ENCODE data around the gene ACBD4. TPM values are rescaled to one million over a fixed set of nuclear protein-coding genes. Genes with fewer than 3 reads are reported as not detected.

ACBD4 gene
- total RNA-seq, 1 donor from 2014 or later, result 11.5 TPM

- H3K4me3 Mint-ChIP-seq, result no peak overlapping the region
Observed at GRCh38 chr17:45117848-45118646, 17.4 kb upstream of the ACBD4 start.

GRCh38 chr17:45118691-45119090 is 16.8 kb upstream of the ACBD4 start:
- Mint-ChIP-seq H3K27ac (no peak overlapping the region), H3K9me3 (no peaks in the 10 kb centered on the region), H3K4me3 (no peak overlapping the region), H3K36me3 (no peaks in the 10 kb centered on the region), H3K27me3 (no peaks in the 10 kb centered on the region), H3K4me1 (ENCODE audit: unreplicated experiment) (peaks cover 14% of the 10 kb centered on the region)
- no peak for DNase-seq (ENCODE audit: extremely low spot score, unreplicated experiment)
- no peak for TF ChIP-seq CTCF (conservative IDR thresholded peaks at IDR 0.05)

More at GRCh38 chr17:45117848-45118646, 17.4 kb upstream of the ACBD4 start:
- peaks cover 10% of the 10 kb centered on the region for H3K4me1 Mint-ChIP-seq (ENCODE audit: unreplicated experiment)
- no peak for TF ChIP-seq CTCF (conservative IDR thresholded peaks at IDR 0.05)
- no peaks in the 10 kb centered on the region for H3K36me3 Mint-ChIP-seq
- H3K27me3 Mint-ChIP-seq, result no peaks in the 10 kb centered on the region
- no peak for DNase-seq (ENCODE audit: extremely low spot score, unreplicated experiment)
- no peak overlapping the region for H3K27ac Mint-ChIP-seq
- no peaks in the 10 kb centered on the region for H3K9me3 Mint-ChIP-seq

- Mint-ChIP-seq H3K36me3 (no peaks in the 10 kb centered on the region), H3K4me3 (no peak overlapping the region), H3K27me3 (no peaks in the 10 kb centered on the region), H3K4me1 (ENCODE audit: unreplicated experiment) (peaks cover 18% of the 10 kb centered on the region), H3K27ac (no peak overlapping the region), H3K9me3 (no peaks in the 10 kb centered on the region)
- no peak for DNase-seq (ENCODE audit: extremely low spot score, unreplicated experiment)
- no peak for TF ChIP-seq CTCF (conservative IDR thresholded peaks at IDR 0.05)
Observed at GRCh38 chr17:45119964-45120363, 15.5 kb upstream of the ACBD4 start.

- H3K27ac Mint-ChIP-seq, result no peak overlapping the region
- TF ChIP-seq CTCF (conservative IDR thresholded peaks at IDR 0.05), result no peak
- H3K27me3 Mint-ChIP-seq, result no peaks in the 10 kb centered on the region
- no peaks in the 10 kb centered on the region for H3K9me3 Mint-ChIP-seq
- H3K4me3 Mint-ChIP-seq, result no peak overlapping the region
- DNase-seq (ENCODE audit: extremely low spot score, unreplicated experiment), result no peak
- no peaks in the 10 kb centered on the region for H3K36me3 Mint-ChIP-seq
- peaks cover 18% of the 10 kb centered on the region for H3K4me1 Mint-ChIP-seq (ENCODE audit: unreplicated experiment)
Observed at GRCh38 chr17:45120558-45120957, 14.9 kb upstream of the ACBD4 start.

GRCh38 chr17:45121055-45121454 is 14.4 kb upstream of the ACBD4 start:
- no peak for DNase-seq (ENCODE audit: extremely low spot score, unreplicated experiment)
- Mint-ChIP-seq H3K9me3 (no peaks in the 10 kb centered on the region), H3K27me3 (no peaks in the 10 kb centered on the region), H3K4me3 (no peak overlapping the region), H3K4me1 (ENCODE audit: unreplicated experiment) (peaks cover 13% of the 10 kb centered on the region), H3K36me3 (no peaks in the 10 kb centered on the region), H3K27ac (no peak overlapping the region)
- TF ChIP-seq CTCF (conservative IDR thresholded peaks at IDR 0.05), result no peak

Data from type B pancreatic cell (in vitro differentiated cells).